SK-N-SH (cell line): ENCODE data around the gene PCDHGA9. TPM values are rescaled to one million over a fixed set of nuclear protein-coding genes. Genes with fewer than 3 reads are reported as not detected.

Source experiments
- CTCF ChIA-PET: fragments of 300-600, 350-600 bp; formaldehyde crosslinking; extraction: SDS; loops from one replicate; lab custom pipeline; 2021; lab: Yijun Ruan, JAX
- POLR2A ChIA-PET: fragments of 350-600 bp; sonication (Branson Sonifier 250); formaldehyde crosslinking; extraction: SDS; loops from one replicate; lab custom pipeline; 2020; ENCODE audit warnings: antibody characterized with exemption, inconsistent platforms; lab: Yijun Ruan, JAX
- DNase-seq: peaks from one replicate; pipeline ENCODE4 v3.0.0; 2012
- H2AFZ ChIP-seq: fragments of 200-600 bp; sonication (generic); 2 replicates; pipeline ENCODE4 v1.8.1; 2016; ENCODE audit warnings: antibody characterized with exemption, mild to moderate bottlenecking, low read depth
- H3F3A ChIP-seq: fragments of 200-600 bp; sonication (generic); replicated peaks from 2 replicates; pipeline ENCODE3; 2016; ENCODE audit warnings: antibody characterized with exemption, mild to moderate bottlenecking; ENCODE audit not compliant: insufficient read depth
- H3K27ac ChIP-seq, 2 experiments: fragments of 200-500 bp in 1 of 2; fragments of 200-600 bp in 1 of 2; sonication (Bioruptor generic) in 1 of 2; sonication (generic), shearing (Covaris generic) in 1 of 2; 2 replicates each; pipeline versions ENCODE4 v1.5.1 to v1.6.1; 2014 to 2016; ENCODE audit warnings: low read depth in 2 of 2, inconsistent platforms in 1 of 2, low read length in 1 of 2, mild to moderate bottlenecking in 1 of 2, mixed read lengths in 1 of 2
- H3K27me3 ChIP-seq: fragments of 200-600 bp; sonication (generic), shearing (Covaris generic); 2 replicates; pipeline ENCODE4 v1.6.1; 2016; ENCODE audit warnings: mixed run types; ENCODE audit not compliant: insufficient read depth
- H3K36me3 ChIP-seq, 2 experiments: fragments of 200-500 bp in 1 of 2; fragments of 200-600 bp in 1 of 2; sonication (Bioruptor generic) in 1 of 2; sonication (generic) in 1 of 2; replicated peaks in 1 of 2; 2 replicates each; pipeline versions ENCODE3 to v1.5.1; 2014 to 2016; ENCODE audit warnings: low read length in 1 of 2, mild to moderate bottlenecking in 1 of 2; ENCODE audit not compliant: insufficient read depth in 2 of 2, control insufficient read depth in 1 of 2
- H3K4me1 ChIP-seq, 2 experiments: fragments of 200-500 bp in 1 of 2; fragments of 200-600 bp in 1 of 2; sonication (Bioruptor generic) in 1 of 2; sonication (generic), shearing (Covaris generic) in 1 of 2; 2 replicates each; pipeline versions ENCODE4 v1.5.1 to v1.6.1; 2014 to 2016; ENCODE audit warnings: low read depth in 1 of 2, low read length in 1 of 2, mixed run types in 1 of 2; ENCODE audit not compliant: insufficient read depth in 2 of 2, control insufficient read depth in 1 of 2
- H3K4me2 ChIP-seq: fragments of 200-600 bp; sonication (generic), shearing (Covaris generic); 2 replicates; pipeline ENCODE4 v1.6.1; 2017; ENCODE audit warnings: mixed run types
- H3K4me3 ChIP-seq, 2 experiments: fragments of 200-500 bp in 1 of 2; fragments of 200-600 bp in 1 of 2; sonication (Bioruptor generic) in 1 of 2; sonication (generic), shearing (Covaris generic) in 1 of 2; 2 replicates each; pipeline versions ENCODE4 v1.5.1 to v1.8.1; 2014 to 2016; ENCODE audit warnings: low read depth in 2 of 2, inconsistent platforms in 1 of 2, low read length in 1 of 2, mild to moderate bottlenecking in 1 of 2, mixed read lengths in 1 of 2, moderate library complexity in 1 of 2
- H3K79me2 ChIP-seq: fragments of 200-600 bp; sonication (generic); 2 replicates; pipeline ENCODE4 v1.8.1; 2017; ENCODE audit warnings: mild to moderate bottlenecking; ENCODE audit not compliant: insufficient read depth
- H3K9ac ChIP-seq: fragments of 200-600 bp; sonication (generic); 2 replicates; pipeline ENCODE4 v1.6.1; 2017; ENCODE audit warnings: mixed run types
- H3K9me2 ChIP-seq: fragments of 200-600 bp; sonication (generic); 2 replicates; pipeline ENCODE4 v1.6.1; 2017; ENCODE audit warnings: mixed run types
- H3K9me3 ChIP-seq: fragments of 200-600 bp; sonication (generic); 2 replicates; pipeline ENCODE4 v1.6.1; 2017; ENCODE audit warnings: mixed run types, mild to moderate bottlenecking, moderate library complexity
- H4K20me1 ChIP-seq: fragments of 200-600 bp; sonication (generic); 2 replicates; pipeline ENCODE4 v1.6.1; 2017; ENCODE audit warnings: mild to moderate bottlenecking, mixed run types; ENCODE audit not compliant: insufficient read depth
- CTCF ChIP-seq: fragments of 200-600 bp; sonication (generic); IDR thresholded peaks from 2 replicates; pipeline ENCODE4 v1.6.1; 2017; ENCODE audit warnings: antibody characterized with exemption, mild to moderate bottlenecking, moderate library complexity
- EZH2phosphoT487 ChIP-seq: fragments of 200-600 bp; sonication (generic); IDR thresholded peaks from 2 replicates; pipeline ENCODE4 v1.6.1; 2017; ENCODE audit warnings: low read depth, mixed run types, mild to moderate bottlenecking, antibody characterized with exemption, moderate library complexity, borderline replicate concordance
- FOXJ3 ChIP-seq: sonication (generic); formaldehyde crosslinking; IDR thresholded peaks from 2 replicates; pipeline ENCODE4 v1.5.1; 2020; ENCODE audit warnings: mild to moderate bottlenecking, missing genetic modification reagents
- MEF2A ChIP-seq: IDR thresholded peaks from 2 replicates; pipeline ENCODE4 v1.4.0; 2012; ENCODE audit warnings: low read depth, borderline replicate concordance
- MXI1 ChIP-seq: IDR thresholded peaks from 2 replicates; pipeline ENCODE4 v1.6.1; 2012; ENCODE audit warnings: mild to moderate bottlenecking, low read depth, low read length, improper control_type of control experiment
- NRF1 ChIP-seq: IDR thresholded peaks from 2 replicates; pipeline ENCODE4 v1.6.1; 2012; ENCODE audit warnings: low read depth, mild to moderate bottlenecking, low read length
- RAD21 ChIP-seq: IDR thresholded peaks from 2 replicates; pipeline ENCODE4 v1.6.1; 2012; ENCODE audit warnings: mild to moderate bottlenecking, low read length
- RCOR1 ChIP-seq: fragments of 150-350 bp; IDR thresholded peaks from 2 replicates; pipeline ENCODE4 v1.6.1; 2017; ENCODE audit warnings: antibody characterized with exemption, low read length
- RXRA ChIP-seq: IDR thresholded peaks from 2 replicates; pipeline ENCODE4 v1.4.0; 2012; ENCODE audit warnings: low read depth, mild to moderate bottlenecking, borderline replicate concordance
- SMC3 ChIP-seq: IDR thresholded peaks from 2 replicates; pipeline ENCODE4 v1.6.1; 2012; ENCODE audit warnings: low read depth, low read length, improper control_type of control experiment
- TAF1 ChIP-seq: IDR thresholded peaks from 2 replicates; pipeline ENCODE4 v1.6.1; 2012; ENCODE audit warnings: low read depth, mild to moderate bottlenecking, low read length, moderate library complexity, borderline replicate concordance
- USF1 ChIP-seq: IDR thresholded peaks from 2 replicates; pipeline ENCODE4 v1.4.0; 2012; ENCODE audit warnings: low read depth, borderline replicate concordance
- USF2 ChIP-seq: fragments of 150-350 bp; IDR thresholded peaks from 2 replicates; pipeline ENCODE4 v1.6.1; 2017; ENCODE audit warnings: antibody characterized with exemption, low read length, low read depth, borderline replicate concordance
- WGBS: methylation state at CpG from one replicate; pipeline ENCODE4 v1.1.6; 2017; ENCODE audit warnings: low lambda C conversion rate; 5-methylcytosine and 5-hydroxymethylcytosine counted together
- polyA plus RNA-seq, 3 experiments: library from polyadenylated mRNA; depleted of rRNA; stranded (reverse); fragments of >200 nt; gene quantifications; 2 replicates each; pipeline ENCODE4 v1.2.3, GENCODE V29; 2012
- TF ChIP-seq, protein P1 (sequence below): IDR thresholded peaks from 2 replicates; pipeline ENCODE4 v1.4.0; 2012; ENCODE audit warnings: low read depth, borderline replicate concordance

PCDHGA9 gene
- polyA plus RNA-seq, 1 of the 3 experiments (the other 2 are of a cell fraction), result 0.16 TPM

DNA sequence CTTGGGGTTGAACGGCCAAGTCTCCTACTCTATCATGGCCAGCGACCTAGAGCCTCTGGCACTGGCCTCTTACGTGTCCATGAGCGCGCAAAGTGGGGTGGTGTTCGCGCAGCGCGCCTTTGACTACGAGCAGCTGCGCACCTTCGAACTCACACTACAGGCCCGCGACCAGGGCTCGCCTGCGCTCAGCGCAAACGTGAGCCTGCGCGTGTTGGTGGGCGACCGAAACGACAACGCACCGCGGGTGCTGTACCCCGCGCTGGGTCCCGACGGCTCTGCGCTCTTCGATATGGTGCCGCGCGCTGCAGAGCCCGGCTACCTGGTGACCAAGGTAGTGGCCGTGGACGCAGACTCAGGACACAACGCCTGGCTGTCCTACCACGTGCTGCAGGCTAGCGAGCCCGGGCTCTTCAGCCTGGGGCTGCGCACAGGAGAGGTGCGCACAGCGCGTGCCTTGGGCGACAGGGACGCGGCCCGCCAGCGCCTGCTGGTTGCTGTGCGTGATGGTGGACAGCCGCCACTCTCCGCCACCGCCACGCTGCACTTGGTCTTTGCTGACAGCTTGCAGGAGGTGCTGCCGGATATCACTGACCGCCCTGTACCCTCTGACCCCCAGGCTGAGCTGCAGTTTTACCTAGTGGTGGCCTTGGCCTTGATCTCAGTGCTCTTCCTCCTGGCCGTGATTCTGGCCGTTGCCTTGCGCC lies 2.9 kb upstream of the PCDHGA9 start:
- Histone ChIP-seq H3K27me3 (no peaks in the 10 kb centered on the region), H3K4me2 (no peak overlapping the region)

GRCh38 chr5:141403387-141403786 lies 809 bp downstream of the PCDHGA9 start:
- Histone ChIP-seq H3K27ac (no peak overlapping the region), H3K9me3 (peaks cover 7% of the 10 kb centered on the region), H3F3A (no peaks in the 10 kb centered on the region), H3K79me2 (no peaks in the 10 kb centered on the region), H3K36me3 (peaks cover 0 to 9% of the 10 kb centered on the region in 2 experiments), H3K4me2 (no peak overlapping the region), H3K9ac (no peak overlapping the region), H4K20me1 (no peaks in the 10 kb centered on the region), H3K4me1 (no peaks in the 10 kb centered on the region), H3K9me2 (no peaks in the 10 kb centered on the region), H3K27me3 (no peaks in the 10 kb centered on the region), H3K4me3 (no peak overlapping the region; a peak in 1 of 4 replicates), H2AFZ (no peak overlapping the region)
- DNase-seq, result no peak
- no peak for TF ChIP-seq NRF1
- no peak for TF ChIP-seq USF2
- no peak for TF ChIP-seq SMC3
- no peak for TF ChIP-seq USF1
- TF ChIP-seq RXRA, result no peak
- TF ChIP-seq RCOR1, result no peak
- TF ChIP-seq TAF1, result no peak
- no peak for TF ChIP-seq FOXJ3 (CRISPR knock-in tag)
- TF ChIP-seq CTCF, result no peak
- no peak for TF ChIP-seq MXI1
- WGBS, result 79% methylated on average over 22 of the region's 22 CpGs
- ChIA-PET POLR2A (no interaction called here), CTCF (no interaction called here)

More for the DNA sequence above, 2.9 kb upstream of the PCDHGA9 start:
- TF ChIP-seq EZH2phosphoT487 (no peak), MEF2A (no peak), RAD21 (no peak), CTCF (no peak), FOXJ3 (CRISPR knock-in tag) (no peak)
- TF ChIP-seq, protein P1, sequence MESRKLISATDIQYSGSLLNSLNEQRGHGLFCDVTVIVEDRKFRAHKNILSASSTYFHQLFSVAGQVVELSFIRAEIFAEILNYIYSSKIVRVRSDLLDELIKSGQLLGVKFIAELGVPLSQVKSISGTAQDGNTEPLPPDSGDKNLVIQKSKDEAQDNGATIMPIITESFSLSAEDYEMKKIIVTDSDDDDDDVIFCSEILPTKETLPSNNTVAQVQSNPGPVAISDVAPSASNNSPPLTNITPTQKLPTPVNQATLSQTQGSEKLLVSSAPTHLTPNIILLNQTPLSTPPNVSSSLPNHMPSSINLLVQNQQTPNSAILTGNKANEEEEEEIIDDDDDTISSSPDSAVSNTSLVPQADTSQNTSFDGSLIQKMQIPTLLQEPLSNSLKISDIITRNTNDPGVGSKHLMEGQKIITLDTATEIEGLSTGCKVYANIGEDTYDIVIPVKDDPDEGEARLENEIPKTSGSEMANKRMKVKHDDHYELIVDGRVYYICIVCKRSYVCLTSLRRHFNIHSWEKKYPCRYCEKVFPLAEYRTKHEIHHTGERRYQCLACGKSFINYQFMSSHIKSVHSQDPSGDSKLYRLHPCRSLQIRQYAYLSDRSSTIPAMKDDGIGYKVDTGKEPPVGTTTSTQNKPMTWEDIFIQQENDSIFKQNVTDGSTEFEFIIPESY, result no peak
- no peaks in the 10 kb centered on the region for H3K9me2 ChIP-seq
- DNase-seq, result no peak
- no peak overlapping the region for H3K27ac ChIP-seq
- no peaks in the 10 kb centered on the region for H4K20me1 ChIP-seq
- CTCF ChIA-PET, result no interaction called here
- H3K9me3 ChIP-seq, result peaks cover 7% of the 10 kb centered on the region; the same call in 1 of the 2 replicates
- no peak overlapping the region; a peak in 1 of 4 replicates for H3K4me3 ChIP-seq
- POLR2A ChIA-PET, result no interaction called here
- H2AFZ ChIP-seq, result no peak overlapping the region
- H3K9ac ChIP-seq, result no peak overlapping the region
- H3K4me1 ChIP-seq, result no peaks in the 10 kb centered on the region
- no peaks in the 10 kb centered on the region; the same call in 1 of the 2 replicates for H3K79me2 ChIP-seq
- no peaks in the 10 kb centered on the region for H3F3A ChIP-seq
- H3K36me3 ChIP-seq, result no peaks in the 10 kb centered on the region
- WGBS, result 84% methylated on average over 58 of the region's 61 CpGs
